HG03103 (cell line): ENCODE measurements around the gene LTA4H.
"Not testable (repeated sequence)": the region's sequence is repeated elsewhere in the genome, so short reads cannot be mapped to it uniquely, and the experiment has no call there.

Experiments
- ATAC-seq: cut with Tn5 transposase; IDR thresholded peaks from one replicate; pipeline ENCODE4 v1.9.1; 2021; ENCODE audit warnings: low read depth; ENCODE audit not compliant: unreplicated experiment

Gene LTA4H

GRCh38 chr12:95995238-95996031 lies 40.0 kb downstream of the LTA4H start:
- no peak for ATAC-seq

- ATAC-seq, result no peak
Measured at GRCh38 chr12:95994476-95994875, 40.9 kb downstream of the LTA4H start.

GRCh38 chr12:95993907-95994306 lies 41.5 kb downstream of the LTA4H start:
- no peak for ATAC-seq

GRCh38 chr12:95990136-95990535 lies 45.3 kb downstream of the LTA4H start:
- ATAC-seq, result no peak

GRCh38 chr12:95989504-95990123 lies 45.8 kb downstream of the LTA4H start:
- no peak for ATAC-seq

GRCh38 chr12:95988506-95989275 lies 46.7 kb downstream of the LTA4H start:
- no peak for ATAC-seq

- ATAC-seq, result no peak
Measured at GRCh38 chr12:95986635-95987570, 48.5 kb downstream of the LTA4H start.

- ATAC-seq, result no peak
Measured at GRCh38 chr12:95984682-95985081, 50.7 kb downstream of the LTA4H start.

GRCh38 chr12:95982602-95983001 lies 52.8 kb downstream of the LTA4H start:
- no peak for ATAC-seq

GRCh38 chr12:95980437-95980836 lies 55.0 kb downstream of the LTA4H start:
- no peak for ATAC-seq

- ATAC-seq, result no peak
Measured at GRCh38 chr12:95978774-95979173, 56.6 kb downstream of the LTA4H start.

GRCh38 chr12:95978351-95978750 lies 57.0 kb downstream of the LTA4H start:
- no peak for ATAC-seq

GRCh38 chr12:95977764-95978305 lies 57.6 kb downstream of the LTA4H start:
- ATAC-seq, result no peak

- no peak for ATAC-seq
Measured at GRCh38 chr12:95976416-95976832, 59.0 kb downstream of the LTA4H start.

- no peak for ATAC-seq
Measured at GRCh38 chr12:95975491-95975890, 59.9 kb downstream of the LTA4H start.

- ATAC-seq, result no peak
Measured at GRCh38 chr12:95974358-95974757, 61.0 kb downstream of the LTA4H start.

GRCh38 chr12:95972832-95973456 lies 62.4 kb downstream of the LTA4H start:
- no peak for ATAC-seq

- no peak for ATAC-seq
Measured at GRCh38 chr12:95970905-95971304, 64.5 kb downstream of the LTA4H start.

- not testable (repeated sequence) for ATAC-seq
Measured at GRCh38 chr12:95969116-95969515, 66.3 kb downstream of the LTA4H start.

GRCh38 chr12:95967301-95967700 lies 68.1 kb downstream of the LTA4H start:
- no peak for ATAC-seq
